ENCODE results near the gene MYOG.

The MYOG gene

GRCh38 chr1:203075236-203076030 lies 10.4 kb downstream of the MYOG start:
- Mint-ChIP-seq H3K27ac (no peak overlapping the region), H3K4me1 (ENCODE audit: low read depth) (peaks cover 5% of the 10 kb centered on the region), H3K4me3 (no peak overlapping the region), H3K9me3 (no peaks in the 10 kb centered on the region), H3K27me3 (ENCODE audit: low read depth) (peaks cover 15% of the 10 kb centered on the region), H3K36me3 (ENCODE audit: low read depth) (peaks cover 8% of the 10 kb centered on the region)

- Mint-ChIP-seq H3K36me3 (ENCODE audit: low read depth) (peaks cover 9% of the 10 kb centered on the region), H3K27me3 (ENCODE audit: low read depth) (peaks cover 15% of the 10 kb centered on the region), H3K9me3 (no peaks in the 10 kb centered on the region), H3K27ac (no peak overlapping the region), H3K4me1 (ENCODE audit: low read depth) (peaks cover 5% of the 10 kb centered on the region), H3K4me3 (no peak overlapping the region)
Measured at GRCh38 chr1:203074610-203075009, 11.2 kb downstream of the MYOG start.

- H3K36me3 Mint-ChIP-seq (ENCODE audit: low read depth) = peaks cover 14% of the 10 kb centered on the region
- no peak overlapping the region for H3K4me3 Mint-ChIP-seq
- H3K27ac Mint-ChIP-seq = no peak overlapping the region
- no peaks in the 10 kb centered on the region for H3K9me3 Mint-ChIP-seq
- H3K4me1 Mint-ChIP-seq (ENCODE audit: low read depth) = peaks cover 5% of the 10 kb centered on the region
- H3K27me3 Mint-ChIP-seq (ENCODE audit: low read depth) = peaks cover 15% of the 10 kb centered on the region
Measured at GRCh38 chr1:203073469-203073868, 12.3 kb downstream of the MYOG start.

GRCh38 chr1:203072911-203073310 lies 12.9 kb downstream of the MYOG start:
- no peak overlapping the region for H3K4me3 Mint-ChIP-seq
- H3K4me1 Mint-ChIP-seq (ENCODE audit: low read depth) = peaks cover 5% of the 10 kb centered on the region
- peaks cover 15% of the 10 kb centered on the region for H3K36me3 Mint-ChIP-seq (ENCODE audit: low read depth)
- H3K27me3 Mint-ChIP-seq (ENCODE audit: low read depth) = peaks cover 15% of the 10 kb centered on the region
- H3K9me3 Mint-ChIP-seq = no peaks in the 10 kb centered on the region
- no peak overlapping the region for H3K27ac Mint-ChIP-seq

- Mint-ChIP-seq H3K4me1 (ENCODE audit: low read depth) (peaks cover 5% of the 10 kb centered on the region), H3K27me3 (ENCODE audit: low read depth) (peaks cover 15% of the 10 kb centered on the region), H3K36me3 (ENCODE audit: low read depth) (peaks cover 15% of the 10 kb centered on the region), H3K4me3 (no peak overlapping the region), H3K27ac (no peak overlapping the region), H3K9me3 (no peaks in the 10 kb centered on the region)
Measured at GRCh38 chr1:203072002-203072602, 13.7 kb downstream of the MYOG start.

GRCh38 chr1:203069030-203069747 lies 16.6 kb downstream of the MYOG start:
- no peaks in the 10 kb centered on the region for H3K9me3 Mint-ChIP-seq
- H3K27ac Mint-ChIP-seq = peak overlapping the region; percentile 14
- peaks cover 10% of the 10 kb centered on the region for H3K27me3 Mint-ChIP-seq (ENCODE audit: low read depth)
- no peaks in the 10 kb centered on the region for H3K4me1 Mint-ChIP-seq (ENCODE audit: low read depth)
- peaks cover 13% of the 10 kb centered on the region for H3K36me3 Mint-ChIP-seq (ENCODE audit: low read depth)
- H3K4me3 Mint-ChIP-seq = no peak overlapping the region

GRCh38 chr1:203066965-203067364 lies 18.8 kb downstream of the MYOG start:
- Mint-ChIP-seq H3K4me3 (no peak overlapping the region), H3K4me1 (ENCODE audit: low read depth) (no peaks in the 10 kb centered on the region), H3K27ac (no peak overlapping the region), H3K36me3 (ENCODE audit: low read depth) (peaks cover 12% of the 10 kb centered on the region), H3K27me3 (ENCODE audit: low read depth) (no peaks in the 10 kb centered on the region), H3K9me3 (no peaks in the 10 kb centered on the region)

GRCh38 chr1:203065986-203066385 lies 19.8 kb downstream of the MYOG start:
- no peaks in the 10 kb centered on the region for H3K4me1 Mint-ChIP-seq (ENCODE audit: low read depth)
- H3K27ac Mint-ChIP-seq = no peak overlapping the region
- no peaks in the 10 kb centered on the region for H3K9me3 Mint-ChIP-seq
- no peaks in the 10 kb centered on the region for H3K27me3 Mint-ChIP-seq (ENCODE audit: low read depth)
- H3K36me3 Mint-ChIP-seq (ENCODE audit: low read depth) = peaks cover 9% of the 10 kb centered on the region
- no peak overlapping the region for H3K4me3 Mint-ChIP-seq

- Mint-ChIP-seq H3K4me3 (no peak overlapping the region), H3K36me3 (ENCODE audit: low read depth) (peaks cover 12% of the 10 kb centered on the region), H3K9me3 (no peaks in the 10 kb centered on the region), H3K27me3 (ENCODE audit: low read depth) (no peaks in the 10 kb centered on the region), H3K4me1 (ENCODE audit: low read depth) (no peaks in the 10 kb centered on the region), H3K27ac (no peak overlapping the region)
Measured at GRCh38 chr1:203065191-203065590, 20.6 kb downstream of the MYOG start.

- Mint-ChIP-seq H3K4me3 (no peak overlapping the region), H3K27me3 (ENCODE audit: low read depth) (no peaks in the 10 kb centered on the region), H3K4me1 (ENCODE audit: low read depth) (no peaks in the 10 kb centered on the region), H3K27ac (no peak overlapping the region), H3K9me3 (no peaks in the 10 kb centered on the region), H3K36me3 (ENCODE audit: low read depth) (peaks cover 6% of the 10 kb centered on the region)
Measured at GRCh38 chr1:203063287-203063686, 22.5 kb downstream of the MYOG start.

GRCh38 chr1:203060115-203060514 lies 25.7 kb downstream of the MYOG start:
- peaks cover 8% of the 10 kb centered on the region for H3K36me3 Mint-ChIP-seq (ENCODE audit: low read depth)
- H3K4me1 Mint-ChIP-seq (ENCODE audit: low read depth) = no peaks in the 10 kb centered on the region

GRCh38 chr1:203059485-203059884 lies 26.3 kb downstream of the MYOG start:
- no peak overlapping the region for H3K27ac Mint-ChIP-seq
- no peaks in the 10 kb centered on the region for H3K27me3 Mint-ChIP-seq (ENCODE audit: low read depth)
- H3K36me3 Mint-ChIP-seq (ENCODE audit: low read depth) = peaks cover 8% of the 10 kb centered on the region
- H3K9me3 Mint-ChIP-seq = no peaks in the 10 kb centered on the region
- H3K4me3 Mint-ChIP-seq = no peak overlapping the region
- H3K4me1 Mint-ChIP-seq (ENCODE audit: low read depth) = no peaks in the 10 kb centered on the region

More at GRCh38 chr1:203060115-203060514, 25.7 kb downstream of the MYOG start:
- no peaks in the 10 kb centered on the region for H3K27me3 Mint-ChIP-seq (ENCODE audit: low read depth)
- H3K27ac Mint-ChIP-seq = no peak overlapping the region
- no peak overlapping the region for H3K4me3 Mint-ChIP-seq
- no peaks in the 10 kb centered on the region for H3K9me3 Mint-ChIP-seq

GRCh38 chr1:203058676-203058935 lies 27.2 kb downstream of the MYOG start:
- H3K9me3 Mint-ChIP-seq = no peaks in the 10 kb centered on the region
- no peaks in the 10 kb centered on the region for H3K27me3 Mint-ChIP-seq (ENCODE audit: low read depth)
- peaks cover 8% of the 10 kb centered on the region for H3K36me3 Mint-ChIP-seq (ENCODE audit: low read depth)
- no peaks in the 10 kb centered on the region for H3K4me1 Mint-ChIP-seq (ENCODE audit: low read depth)
- H3K4me3 Mint-ChIP-seq = no peak overlapping the region
- no peak overlapping the region for H3K27ac Mint-ChIP-seq

- peaks cover 8% of the 10 kb centered on the region for H3K36me3 Mint-ChIP-seq (ENCODE audit: low read depth)
- H3K4me3 Mint-ChIP-seq = no peak overlapping the region
- no peaks in the 10 kb centered on the region for H3K27me3 Mint-ChIP-seq (ENCODE audit: low read depth)
- H3K27ac Mint-ChIP-seq = no peak overlapping the region
- no peaks in the 10 kb centered on the region for H3K9me3 Mint-ChIP-seq
- no peaks in the 10 kb centered on the region for H3K4me1 Mint-ChIP-seq (ENCODE audit: low read depth)
Measured at GRCh38 chr1:203057911-203058675, 27.7 kb downstream of the MYOG start.

Measured in T-helper 1 cell treated with Interleukin-12 subunit alpha and Interleukin-12 subunit beta and Interleukin-4 antibody, amounts not matched to agents 30 μg/mL and 1 μg/mL, for 36 hours (primary cell).